ENCODE data around the gene COMP.

The COMP gene

DNA sequence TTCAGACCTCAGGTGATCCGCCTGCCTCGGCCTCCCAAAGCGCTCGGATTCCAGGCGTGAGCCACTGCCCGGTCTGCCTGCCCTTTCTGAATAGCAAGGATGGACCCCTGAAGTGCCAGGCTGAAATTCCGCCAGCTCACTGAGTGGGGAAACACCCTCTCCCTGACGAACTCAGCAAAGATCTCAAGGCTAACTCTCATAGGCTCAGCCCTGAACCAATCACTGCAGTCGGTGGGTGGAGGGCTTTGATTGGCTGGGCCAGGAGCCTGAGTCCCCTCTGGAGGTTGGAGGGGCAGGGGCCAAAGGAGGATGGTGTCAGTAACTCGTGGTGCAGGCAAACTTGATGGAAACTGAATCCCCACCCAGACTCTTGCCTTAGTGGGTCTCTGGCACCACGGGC, 11.2 kb upstream of the COMP start:
- no peaks in the 10 kb centered on the region for H4K20me1 ChIP-seq (ENCODE audit: insufficient read depth, low read length)
- TF ChIP-seq, protein P1, sequence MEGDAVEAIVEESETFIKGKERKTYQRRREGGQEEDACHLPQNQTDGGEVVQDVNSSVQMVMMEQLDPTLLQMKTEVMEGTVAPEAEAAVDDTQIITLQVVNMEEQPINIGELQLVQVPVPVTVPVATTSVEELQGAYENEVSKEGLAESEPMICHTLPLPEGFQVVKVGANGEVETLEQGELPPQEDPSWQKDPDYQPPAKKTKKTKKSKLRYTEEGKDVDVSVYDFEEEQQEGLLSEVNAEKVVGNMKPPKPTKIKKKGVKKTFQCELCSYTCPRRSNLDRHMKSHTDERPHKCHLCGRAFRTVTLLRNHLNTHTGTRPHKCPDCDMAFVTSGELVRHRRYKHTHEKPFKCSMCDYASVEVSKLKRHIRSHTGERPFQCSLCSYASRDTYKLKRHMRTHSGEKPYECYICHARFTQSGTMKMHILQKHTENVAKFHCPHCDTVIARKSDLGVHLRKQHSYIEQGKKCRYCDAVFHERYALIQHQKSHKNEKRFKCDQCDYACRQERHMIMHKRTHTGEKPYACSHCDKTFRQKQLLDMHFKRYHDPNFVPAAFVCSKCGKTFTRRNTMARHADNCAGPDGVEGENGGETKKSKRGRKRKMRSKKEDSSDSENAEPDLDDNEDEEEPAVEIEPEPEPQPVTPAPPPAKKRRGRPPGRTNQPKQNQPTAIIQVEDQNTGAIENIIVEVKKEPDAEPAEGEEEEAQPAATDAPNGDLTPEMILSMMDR (IDR thresholded peaks at IDR 0.05; ENCODE audit: low read depth, low read length): no peak
- no peak for TF ChIP-seq EZH2phosphoT487 (IDR thresholded peaks at IDR 0.05; ENCODE audit: low read depth)
- no peak overlapping the region for H3K4me3 ChIP-seq (ENCODE audit: low read length)
- H3K4me1 ChIP-seq (ENCODE audit: low read length): no peaks in the 10 kb centered on the region
- H3K79me2 ChIP-seq (ENCODE audit: low read length): no peaks in the 10 kb centered on the region
- H3K36me3 ChIP-seq (replicated peaks; ENCODE audit: low read depth, low read length): no peaks in the 10 kb centered on the region
- no peak overlapping the region for H2AFZ ChIP-seq (ENCODE audit: low read depth, low read length)
- H3K27me3 ChIP-seq (ENCODE audit: low read depth, low read length): peaks cover 20% of the 10 kb centered on the region
- H3K4me2 ChIP-seq (ENCODE audit: low read length): no peak overlapping the region
- H3K9ac ChIP-seq (ENCODE audit: low read length): no peak overlapping the region
- no peak overlapping the region for H3K27ac ChIP-seq (ENCODE audit: low read length)
- no peaks in the 10 kb centered on the region for H3K9me3 ChIP-seq (ENCODE audit: insufficient read depth, low read length)

DNA sequence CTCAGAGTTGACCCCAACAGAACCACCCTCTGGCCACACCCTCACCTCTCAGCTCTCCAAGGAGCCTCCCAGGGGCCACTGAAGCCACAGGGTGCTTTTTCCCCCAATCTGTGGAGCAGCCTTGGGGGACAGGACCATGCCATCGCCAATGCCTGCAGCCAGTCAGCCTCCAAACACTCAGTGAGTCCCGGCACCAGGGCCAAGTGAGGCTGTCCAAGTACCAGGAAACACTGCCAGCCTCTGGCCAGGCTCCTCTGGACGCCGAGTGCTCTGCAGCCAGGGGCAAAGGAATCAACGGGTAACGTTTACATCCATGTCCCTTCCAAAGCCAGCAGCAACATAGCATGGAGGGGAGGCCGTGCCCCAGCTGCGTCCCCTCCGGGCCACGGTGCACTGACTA, 9.5 kb upstream of the COMP start:
- Histone ChIP-seq H2AFZ (ENCODE audit: low read depth, low read length) (no peak overlapping the region), H3K9me3 (ENCODE audit: insufficient read depth, low read length) (no peaks in the 10 kb centered on the region), H4K20me1 (ENCODE audit: insufficient read depth, low read length) (no peaks in the 10 kb centered on the region), H3K4me2 (ENCODE audit: low read length) (no peak overlapping the region), H3K27ac (ENCODE audit: low read length) (no peak overlapping the region), H3K36me3 (replicated peaks; ENCODE audit: low read depth, low read length) (no peaks in the 10 kb centered on the region), H3K79me2 (ENCODE audit: low read length) (no peaks in the 10 kb centered on the region), H3K9ac (ENCODE audit: low read length) (no peak overlapping the region), H3K27me3 (ENCODE audit: low read depth, low read length) (peaks cover 31% of the 10 kb centered on the region), H3K4me1 (ENCODE audit: low read length) (no peaks in the 10 kb centered on the region), H3K4me3 (ENCODE audit: low read length) (no peak overlapping the region)
- TF ChIP-seq, protein P1 (IDR thresholded peaks at IDR 0.05; ENCODE audit: low read depth, low read length): no peak

DNA sequence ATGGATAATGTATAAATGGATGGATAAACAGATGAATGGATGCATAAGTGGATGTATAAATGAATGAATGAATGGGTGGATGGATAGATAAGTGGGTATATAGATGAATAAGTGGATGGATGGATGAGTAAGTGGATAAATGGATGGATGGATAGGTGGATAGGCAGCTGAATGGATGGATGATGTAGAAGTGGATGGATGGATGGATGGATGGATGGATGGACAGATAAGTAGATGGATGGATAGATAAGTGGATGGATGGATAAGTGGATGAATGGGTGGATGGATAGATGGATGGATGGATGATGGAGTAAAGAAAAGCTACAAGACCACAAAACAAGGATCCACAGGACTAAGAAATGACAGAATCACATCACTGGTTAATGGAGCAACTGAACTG, 9.0 kb upstream of the COMP start:
- no peaks in the 10 kb centered on the region for H3K4me1 ChIP-seq (ENCODE audit: low read length)
- no peaks in the 10 kb centered on the region for H3K79me2 ChIP-seq (ENCODE audit: low read length)
- H3K9ac ChIP-seq (ENCODE audit: low read length): no peak overlapping the region
- H3K4me3 ChIP-seq (ENCODE audit: low read length): no peak overlapping the region
- no peak overlapping the region for H3K4me2 ChIP-seq (ENCODE audit: low read length)
- no peak overlapping the region for H2AFZ ChIP-seq (ENCODE audit: low read depth, low read length)
- H4K20me1 ChIP-seq (ENCODE audit: insufficient read depth, low read length): no peaks in the 10 kb centered on the region
- H3K9me3 ChIP-seq (ENCODE audit: insufficient read depth, low read length): no peaks in the 10 kb centered on the region
- TF ChIP-seq, protein P1 (IDR thresholded peaks at IDR 0.05; ENCODE audit: low read depth, low read length): no peak
- TF ChIP-seq EZH2phosphoT487 (IDR thresholded peaks at IDR 0.05; ENCODE audit: low read depth): no peak
- peaks cover 31% of the 10 kb centered on the region for H3K27me3 ChIP-seq (ENCODE audit: low read depth, low read length)
- no peaks in the 10 kb centered on the region for H3K36me3 ChIP-seq (replicated peaks; ENCODE audit: low read depth, low read length)
- no peak overlapping the region for H3K27ac ChIP-seq (ENCODE audit: low read length)

DNA sequence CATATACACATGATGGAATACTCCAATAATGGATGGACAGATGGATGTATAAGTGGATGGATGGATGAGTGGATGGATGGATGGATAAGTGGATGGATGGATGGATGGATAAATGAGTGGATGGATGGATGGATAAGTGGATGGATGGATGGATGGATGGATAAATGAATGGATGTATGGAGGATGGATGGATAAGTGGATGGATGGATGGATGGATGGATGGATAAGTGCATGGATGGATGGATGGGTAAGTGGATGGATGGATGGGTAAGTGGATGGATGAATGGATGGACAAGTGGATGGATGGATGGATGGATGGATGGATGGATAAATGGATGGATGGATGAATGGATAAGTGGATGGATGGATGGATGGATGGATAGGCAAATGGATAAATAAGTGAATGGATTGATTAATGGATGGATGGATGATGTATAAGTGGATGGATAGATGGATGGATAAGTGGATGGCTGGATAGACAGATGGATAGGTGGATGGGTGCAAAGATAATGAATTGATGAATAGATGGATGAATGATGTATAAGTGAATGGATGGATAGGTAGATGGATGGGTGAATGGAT, 8.4 kb upstream of the COMP start:
- no peak overlapping the region for H3K9ac ChIP-seq (ENCODE audit: low read length)
- H2AFZ ChIP-seq (ENCODE audit: low read depth, low read length): no peak overlapping the region
- H3K36me3 ChIP-seq (replicated peaks; ENCODE audit: low read depth, low read length): no peaks in the 10 kb centered on the region
- no peaks in the 10 kb centered on the region for H3K4me1 ChIP-seq (ENCODE audit: low read length)
- H3K79me2 ChIP-seq (ENCODE audit: low read length): no peaks in the 10 kb centered on the region
- no peak overlapping the region for H3K4me2 ChIP-seq (ENCODE audit: low read length)
- no peak overlapping the region for H3K27ac ChIP-seq (ENCODE audit: low read length)
- no peak overlapping the region for H3K4me3 ChIP-seq (ENCODE audit: low read length)
- TF ChIP-seq, protein P1 (IDR thresholded peaks at IDR 0.05; ENCODE audit: low read depth, low read length): no peak
- no peak for TF ChIP-seq EZH2phosphoT487 (IDR thresholded peaks at IDR 0.05; ENCODE audit: low read depth)
- H3K27me3 ChIP-seq (ENCODE audit: low read depth, low read length): peaks cover 36% of the 10 kb centered on the region
- no peaks in the 10 kb centered on the region for H4K20me1 ChIP-seq (ENCODE audit: insufficient read depth, low read length)
- no peaks in the 10 kb centered on the region for H3K9me3 ChIP-seq (ENCODE audit: insufficient read depth, low read length)
